NCI-H510A treated with DMSO at 0.1 percent for 48 hours (cell line): ENCODE data around the gene ERCC2.
"Not testable (repeated sequence)": the region's sequence is repeated elsewhere in the genome, so short reads cannot be mapped to it uniquely, and the experiment has no call there.

Source experiments
- DNase-seq: peaks from one replicate; lab custom pipeline; 2025; lab: John Stamatoyannopoulos, UW

Gene ERCC2

DNA sequence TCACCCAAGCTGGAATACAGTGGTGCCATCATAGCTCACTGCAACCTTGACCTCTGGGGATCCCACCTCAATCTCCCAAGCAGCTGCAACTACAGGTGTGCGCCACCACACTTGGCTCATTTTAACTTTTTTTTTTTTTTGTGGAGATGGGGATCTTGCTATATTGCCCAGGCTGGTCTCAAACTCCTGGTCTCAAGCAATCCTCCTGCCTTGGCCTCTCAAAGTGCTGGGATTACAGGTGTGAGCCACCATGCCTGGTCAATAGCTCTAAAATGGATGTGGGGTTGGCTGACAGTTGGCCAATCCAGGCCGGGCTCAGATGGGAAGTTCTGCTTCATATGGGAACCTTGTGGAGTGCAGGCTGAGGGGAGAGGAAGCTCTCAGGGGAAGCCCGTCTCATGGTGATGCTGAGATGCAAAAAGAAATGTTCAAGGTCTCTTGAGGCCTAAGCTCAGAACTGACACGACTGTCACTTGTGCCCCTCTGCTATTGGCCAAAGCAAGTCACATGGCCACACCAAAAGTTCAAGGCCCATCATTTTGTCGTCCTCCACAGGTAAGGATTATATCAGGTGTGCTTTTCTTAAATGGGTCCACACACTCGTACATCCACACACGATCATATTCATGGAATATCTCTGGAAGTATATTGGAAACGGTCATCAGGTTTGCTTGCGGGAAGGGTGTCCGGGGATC is 36.6 kb downstream of the ERCC2 start:
- no peak for DNase-seq

DNA sequence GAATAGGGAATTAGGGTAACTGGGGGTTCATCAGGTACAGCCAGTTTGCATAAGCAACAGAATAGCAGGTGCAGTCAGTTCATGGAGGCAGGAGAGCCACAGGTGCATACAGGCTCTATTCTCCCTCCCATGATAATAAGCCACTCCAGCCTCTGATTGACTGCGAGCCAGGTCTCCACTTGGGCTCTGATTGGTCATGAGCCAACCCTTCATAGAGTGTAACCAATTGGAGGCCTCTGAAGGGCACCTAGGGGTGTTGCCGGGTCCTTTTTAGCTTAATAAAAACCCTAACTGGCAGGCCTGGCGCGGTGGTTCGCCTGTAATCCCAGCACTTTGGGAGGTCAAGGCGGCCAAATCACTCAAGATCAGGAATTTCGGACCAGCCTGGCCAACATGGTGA is 39.0 kb downstream of the ERCC2 start:
- DNase-seq: peak; percentile 95

DNA sequence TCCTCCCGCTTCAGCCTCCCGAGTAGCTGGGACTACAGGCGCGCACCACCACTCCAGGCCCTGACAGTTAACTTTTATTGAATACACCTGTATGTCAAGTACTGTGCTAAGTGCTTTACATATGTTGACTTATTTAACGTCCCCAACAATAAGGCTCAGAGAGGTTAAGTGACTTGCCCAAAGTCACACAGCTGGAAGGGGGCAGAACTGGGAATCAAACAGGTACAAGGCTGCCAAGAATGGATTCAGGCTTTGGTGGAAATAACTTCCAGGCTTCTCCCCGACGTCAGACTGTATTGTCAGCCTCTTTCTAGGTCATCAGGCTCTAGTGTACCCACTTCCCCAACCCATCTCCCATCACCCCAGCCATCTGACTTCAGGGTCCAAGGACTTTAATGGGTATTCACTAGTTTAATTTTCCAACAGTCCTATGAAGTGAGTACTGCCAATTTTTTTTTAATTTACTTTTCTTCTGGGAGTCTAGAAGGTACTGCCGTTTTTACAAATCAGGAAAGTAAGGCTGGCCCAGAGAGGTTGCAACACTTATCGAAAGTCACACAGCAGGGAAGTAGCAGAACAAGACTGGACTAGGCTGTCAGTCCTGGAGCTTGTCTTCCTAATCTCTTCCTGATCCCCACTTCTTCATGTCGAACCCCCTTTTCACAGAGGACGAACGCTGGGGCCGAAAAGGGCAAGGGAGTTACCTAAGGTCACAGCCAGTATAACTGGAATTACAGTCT is 42.8 kb downstream of the ERCC2 start:
- no peak for DNase-seq

DNA sequence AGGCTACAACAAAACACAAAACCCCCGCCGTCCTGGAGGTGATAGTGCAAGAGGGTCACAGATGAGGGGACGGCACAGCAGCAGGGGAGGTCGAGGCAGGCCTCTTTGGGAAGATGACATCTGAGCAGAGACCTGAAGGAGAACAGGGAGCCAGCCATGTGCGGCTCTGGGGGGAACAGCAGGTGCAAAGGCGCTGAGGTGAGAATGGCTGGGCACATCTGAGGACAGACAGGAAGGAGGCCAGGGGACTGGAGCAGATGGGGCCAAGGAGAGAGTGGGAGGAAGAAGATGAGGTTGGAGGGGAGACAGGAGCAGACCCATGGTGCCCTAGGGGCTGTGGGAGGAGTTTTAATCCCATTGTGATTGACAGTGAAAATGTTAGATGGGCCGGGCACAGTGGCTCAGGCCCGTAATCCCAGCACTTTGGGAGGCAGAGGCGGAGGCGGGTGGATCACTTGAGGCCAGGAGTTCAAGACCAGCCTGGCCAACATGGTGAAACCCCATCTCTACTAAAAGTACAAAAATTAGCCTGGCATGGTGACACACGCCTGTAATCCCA is 45.9 kb downstream of the ERCC2 start:
- DNase-seq: no peak

DNA sequence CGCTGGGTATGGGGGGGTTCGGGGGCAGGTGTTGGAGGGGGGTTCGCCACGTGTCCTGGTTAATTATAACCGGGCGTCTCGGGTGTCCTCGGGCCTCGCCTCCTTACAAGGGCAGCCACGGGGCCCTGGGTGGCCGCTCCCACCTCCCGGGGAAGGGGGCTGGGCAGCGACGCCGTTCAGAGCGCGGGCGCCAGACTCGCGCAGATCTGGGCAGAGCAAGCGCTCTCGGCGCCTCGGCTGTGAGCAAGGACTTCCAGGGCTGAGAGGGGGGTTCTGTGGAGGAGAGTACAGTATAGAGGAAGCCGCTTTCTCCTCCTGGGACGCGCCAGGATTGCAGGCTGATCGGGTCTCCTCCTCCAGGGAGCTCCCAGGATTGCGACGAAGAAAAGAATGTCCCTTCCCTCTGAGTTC is 46.7 kb downstream of the ERCC2 start:
- DNase-seq: no peak

DNA sequence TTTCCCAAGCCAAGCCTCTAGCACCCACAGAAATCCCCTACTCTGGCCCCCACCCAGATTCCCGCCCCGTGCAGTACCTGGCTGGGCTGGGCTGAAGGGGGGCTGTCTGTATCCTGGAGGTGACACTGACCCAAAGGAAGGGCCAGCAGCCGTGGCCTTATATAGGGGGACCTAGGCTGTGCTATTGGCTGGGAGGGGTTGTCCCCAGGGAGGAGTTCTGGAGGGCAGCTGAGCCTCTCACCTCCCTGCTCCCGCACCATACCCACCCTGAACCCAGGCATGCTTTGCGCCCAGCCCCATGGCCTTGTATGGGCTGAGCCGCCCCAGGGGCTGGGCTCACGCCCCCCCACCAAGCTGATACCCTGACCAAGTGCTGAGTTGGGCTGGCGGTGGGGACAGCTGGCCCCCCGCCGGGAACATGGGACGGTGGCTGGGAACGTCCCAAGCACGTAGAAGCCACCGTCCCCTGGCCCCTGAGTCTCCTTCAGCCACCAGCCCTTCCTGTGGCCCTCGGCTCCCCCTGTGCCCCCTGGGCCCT is 47.6 kb downstream of the ERCC2 start, which contains the start of gene CKM:
TSS of gene CKM (minus strand) at position 132 of the 538 bp plus-strand sequence. CDS start 3,162 bp downstream, outside the sequence.
- no peak for DNase-seq

DNA sequence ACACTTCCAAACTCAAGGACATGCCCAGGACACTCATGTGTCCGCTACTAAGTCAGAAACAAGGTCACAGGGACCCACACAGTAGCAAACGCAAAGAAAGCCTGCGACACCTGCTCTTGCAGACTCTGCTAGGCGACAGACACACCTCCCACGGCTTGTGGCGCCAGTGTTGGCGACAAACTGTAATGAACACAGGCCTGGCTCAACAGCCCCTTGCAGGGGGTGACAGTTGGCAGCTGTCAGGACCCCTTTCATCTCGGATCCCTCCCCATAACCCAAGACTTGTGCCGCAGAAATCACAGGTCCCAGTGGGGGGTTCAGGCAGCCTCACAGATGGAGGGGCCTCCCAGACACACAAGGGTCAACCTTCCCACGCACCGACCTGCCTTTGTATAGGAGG is 48.1 kb downstream of the ERCC2 start:
- no peak for DNase-seq

DNA sequence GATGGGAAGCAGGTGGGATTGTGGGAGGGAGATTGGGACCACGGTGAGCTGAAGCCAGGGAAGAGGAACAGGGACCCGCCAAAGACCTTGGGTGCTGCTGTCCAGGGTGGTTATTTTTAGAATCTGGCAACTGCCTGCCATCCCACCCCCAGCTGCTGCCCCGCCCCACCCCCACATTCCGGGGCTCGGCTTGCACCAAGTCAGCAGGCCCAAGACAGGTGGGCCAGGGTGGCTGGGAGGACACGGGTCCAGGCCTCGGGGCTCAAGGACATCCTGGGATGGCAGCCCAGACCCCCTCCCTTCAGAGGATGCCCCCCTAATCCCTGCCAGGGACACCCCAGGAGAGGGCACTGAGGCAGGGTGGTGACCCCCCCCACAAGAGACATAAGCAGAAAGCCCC is 48.5 kb downstream of the ERCC2 start:
- DNase-seq: no peak

DNA sequence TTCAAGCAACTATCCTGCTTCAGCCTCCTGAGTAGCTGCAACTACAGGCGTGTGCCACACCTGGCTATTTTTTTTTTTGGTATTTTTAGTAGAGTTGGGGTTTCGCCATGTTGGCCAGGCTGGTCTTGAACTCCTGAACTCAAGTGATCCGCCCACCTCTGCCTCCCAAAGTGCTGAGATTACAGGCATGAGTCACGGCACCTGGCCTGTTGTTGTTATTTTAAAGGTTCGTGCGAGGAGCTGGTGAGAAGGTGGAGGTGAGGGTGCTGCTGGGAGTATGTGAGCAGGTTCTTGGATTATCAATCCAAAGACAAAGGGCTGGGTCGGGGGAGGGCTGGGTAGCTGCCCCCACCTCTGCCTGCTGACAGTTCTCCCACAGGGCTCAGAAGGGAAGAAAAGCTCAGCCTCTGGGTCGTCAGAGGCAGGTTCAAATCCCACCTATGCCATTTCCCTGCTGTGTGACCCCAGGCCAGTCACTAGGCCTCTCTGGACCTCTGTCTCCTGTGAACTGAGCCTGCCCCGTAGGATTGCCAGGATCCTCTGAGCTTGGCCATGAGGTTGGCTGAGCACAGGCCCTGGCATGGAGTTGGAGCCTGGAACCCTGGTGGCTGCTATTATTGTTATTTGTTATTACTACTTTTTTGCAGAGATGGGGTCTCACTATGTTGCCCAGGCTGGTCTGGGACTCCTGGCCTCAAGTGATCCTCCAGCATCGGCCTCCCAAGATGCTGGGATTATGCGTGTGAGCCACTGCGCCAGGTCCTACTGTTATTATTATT is 49.2 kb downstream of the ERCC2 start:
- no peak for DNase-seq

DNA sequence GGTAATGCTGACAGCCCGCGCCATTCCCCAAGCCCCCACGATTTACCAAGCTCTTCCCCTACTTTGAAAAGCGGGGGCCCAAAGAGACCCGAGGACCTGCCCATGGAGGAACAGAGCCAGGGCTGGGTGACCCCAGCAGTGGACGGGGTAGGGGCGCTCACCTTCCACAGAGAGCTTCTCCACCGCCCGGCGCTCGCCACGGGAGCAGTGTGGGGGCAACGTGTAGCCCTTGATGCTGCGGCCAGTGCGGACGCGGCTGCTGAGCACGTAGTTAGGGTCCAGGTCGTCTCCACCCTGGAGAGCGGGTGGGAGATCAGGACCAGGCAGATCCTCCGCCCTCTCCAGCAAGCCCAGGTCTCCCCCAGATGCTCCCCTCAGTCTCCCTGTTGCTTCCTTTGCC is 55.1 kb downstream of the ERCC2 start:
- DNase-seq: no peak

DNA sequence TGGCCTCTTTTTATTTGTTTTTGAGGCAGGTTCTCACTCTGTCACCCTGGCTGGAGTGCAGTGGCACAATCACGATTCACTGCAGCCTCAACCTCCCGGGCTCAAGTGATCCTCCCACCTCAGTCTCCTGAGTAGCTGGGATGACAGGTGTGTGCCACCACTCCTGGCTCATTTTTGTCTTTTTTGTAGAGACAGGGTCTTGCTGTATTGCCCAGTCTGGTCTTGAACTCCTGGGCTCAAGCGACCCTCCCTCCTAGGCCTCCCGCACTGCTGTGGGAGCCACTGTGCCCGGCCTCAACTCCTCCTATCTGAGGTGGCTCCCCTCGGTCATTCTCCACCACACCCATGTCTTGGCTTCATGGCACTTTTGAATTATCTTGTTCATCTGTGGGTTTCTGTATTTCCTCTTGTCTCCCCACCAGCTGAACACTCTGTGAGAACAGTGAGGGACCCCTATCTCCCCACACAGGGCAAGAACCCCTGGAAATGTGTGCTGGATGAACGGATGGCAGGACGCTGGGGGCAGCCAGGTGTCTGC is 55.6 kb downstream of the ERCC2 start:
- no peak for DNase-seq

DNA sequence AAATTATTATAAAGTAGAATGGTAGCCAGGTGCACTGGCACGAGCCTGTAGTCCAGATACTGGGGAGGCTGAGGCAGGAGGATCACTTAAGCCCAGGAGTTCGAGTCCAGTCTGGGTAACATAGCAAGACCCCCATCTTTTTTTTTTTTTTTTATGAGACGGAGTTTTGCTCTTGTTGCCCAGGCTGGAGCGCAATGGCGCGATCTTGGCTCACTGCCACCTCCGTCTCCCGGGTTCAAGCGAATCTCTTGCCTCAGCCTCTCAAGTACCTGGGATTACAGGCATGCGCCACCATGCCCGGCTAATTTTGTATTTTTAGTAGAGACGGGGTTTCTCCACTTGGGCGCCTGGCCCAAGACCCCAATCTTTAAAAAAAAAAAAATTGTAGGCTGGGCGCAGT is 58.1 kb downstream of the ERCC2 start:
- DNase-seq: not testable (repeated sequence)

DNA sequence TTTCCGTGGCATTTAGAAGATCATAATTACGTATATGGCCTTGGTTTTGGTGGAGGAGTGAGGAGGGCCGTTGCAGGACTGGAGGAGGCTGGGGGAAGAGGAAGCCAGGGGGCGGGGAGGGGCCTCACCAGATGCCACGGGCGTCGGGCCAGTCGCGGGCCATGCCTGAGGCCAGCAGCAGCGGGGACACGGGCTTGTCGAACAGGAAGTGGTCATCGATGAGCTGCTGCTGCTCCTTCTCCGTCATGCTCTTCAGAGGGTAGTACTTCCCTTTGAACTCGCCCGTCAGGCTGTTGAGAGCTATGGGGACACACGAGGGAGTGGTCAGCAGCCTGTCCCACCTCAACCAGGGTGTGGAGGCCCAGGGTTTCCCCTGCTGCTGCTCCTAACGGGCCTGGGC is 58.8 kb downstream of the ERCC2 start:
- DNase-seq: no peak

DNA sequence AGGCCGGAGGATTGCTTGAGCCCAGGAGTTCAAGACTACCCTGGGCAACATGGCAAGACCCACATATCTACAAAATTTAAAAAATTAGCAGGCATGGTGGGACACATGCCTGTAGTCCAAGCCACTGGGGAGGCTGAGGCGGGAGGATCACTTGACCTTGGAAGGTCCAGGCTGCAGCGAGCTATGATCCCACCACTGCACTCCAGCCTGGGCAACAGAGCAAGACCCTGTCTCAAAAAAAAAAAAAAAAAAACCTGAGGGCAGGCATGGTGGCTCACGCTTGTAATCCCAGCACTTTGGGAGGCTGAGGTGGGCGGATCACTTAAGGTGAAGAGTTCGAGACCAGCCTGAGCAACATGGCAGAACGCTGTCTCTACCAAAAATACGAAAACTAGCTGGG is 61.1 kb downstream of the ERCC2 start:
- not testable (repeated sequence) for DNase-seq

DNA sequence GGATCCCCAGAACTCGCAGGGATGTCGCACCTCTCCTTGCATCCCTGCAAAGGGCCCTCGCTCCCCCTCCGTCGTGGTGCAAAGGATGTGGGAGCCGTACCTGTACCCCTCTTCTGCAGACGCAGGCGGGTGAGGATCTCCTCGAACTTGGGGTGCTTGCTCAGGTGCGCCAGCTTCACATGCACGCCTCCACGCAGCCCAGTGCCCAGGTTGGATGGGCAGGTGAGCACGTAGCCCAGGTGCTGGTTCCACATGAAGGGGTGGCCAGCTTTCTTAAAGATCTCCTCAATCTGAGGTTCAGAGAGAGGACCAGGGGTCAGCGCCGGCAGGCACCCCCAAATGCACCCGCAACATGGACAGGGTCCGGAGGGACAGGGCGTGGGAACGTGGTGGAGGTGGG is 63.0 kb downstream of the ERCC2 start:
- no peak for DNase-seq

DNA sequence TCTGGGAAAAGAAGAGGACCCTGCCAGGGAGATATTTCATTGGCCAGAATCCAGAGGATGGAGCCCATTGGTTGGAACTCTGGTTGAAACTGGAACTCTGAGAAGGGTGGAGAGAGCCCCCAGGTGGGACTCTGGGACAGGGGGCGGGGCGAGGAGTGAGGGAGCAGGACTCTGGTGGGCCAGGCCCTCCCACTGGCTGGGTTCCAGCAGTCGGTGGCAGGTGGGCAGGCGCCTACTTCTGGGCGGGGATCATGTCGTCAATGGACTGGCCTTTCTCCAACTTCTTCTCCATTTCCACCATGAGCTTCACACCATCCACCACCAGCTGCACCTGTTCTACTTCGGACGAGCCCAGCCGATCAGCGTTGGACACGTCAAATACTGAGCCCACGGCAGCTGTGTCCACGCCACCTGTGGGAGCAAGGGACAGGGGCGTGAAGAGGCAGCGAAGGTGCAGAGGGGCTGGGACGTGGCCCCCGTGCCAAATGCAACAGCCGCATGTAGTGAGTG is 63.8 kb downstream of the ERCC2 start:
- peak; percentile 44 for DNase-seq

DNA sequence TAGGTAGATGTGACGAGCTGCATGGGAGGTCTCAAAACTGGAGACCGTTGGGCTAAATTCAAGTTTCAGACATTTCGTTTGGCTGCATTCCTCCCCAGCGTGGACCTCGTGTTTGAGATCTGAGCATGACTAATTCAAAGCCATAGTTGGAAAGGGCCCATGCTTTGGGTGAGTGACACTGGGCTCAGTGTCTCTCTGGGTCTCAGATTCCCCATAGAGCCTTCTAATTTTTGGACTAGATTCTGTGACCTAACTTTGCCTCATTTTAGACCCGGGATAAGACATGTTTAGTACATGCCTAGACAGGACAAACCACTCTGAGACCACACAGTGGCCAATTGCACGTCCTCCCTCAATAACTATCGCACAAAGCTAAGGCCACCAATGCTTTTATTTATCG is 64.3 kb downstream of the ERCC2 start:
- no peak for DNase-seq

DNA sequence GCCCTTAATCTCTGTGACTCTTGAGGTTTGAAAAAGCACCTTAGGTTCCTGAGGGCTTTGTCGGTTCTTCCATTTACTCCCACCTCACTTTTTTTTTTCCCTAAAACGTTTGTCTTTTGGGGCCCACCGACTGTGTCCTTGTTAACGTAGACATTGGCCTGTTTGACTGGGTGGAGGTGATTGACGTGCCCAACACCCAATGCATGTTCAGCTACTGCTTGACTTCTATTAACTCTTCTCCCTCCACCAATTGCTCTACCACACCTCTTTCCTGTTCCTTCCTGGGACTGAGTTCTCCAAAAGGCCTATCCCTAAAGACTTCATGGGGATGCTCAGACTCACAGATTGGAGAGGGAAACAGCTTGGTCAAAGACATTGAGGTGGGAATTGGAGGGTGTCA is 65.0 kb downstream of the ERCC2 start:
- no peak for DNase-seq

DNA sequence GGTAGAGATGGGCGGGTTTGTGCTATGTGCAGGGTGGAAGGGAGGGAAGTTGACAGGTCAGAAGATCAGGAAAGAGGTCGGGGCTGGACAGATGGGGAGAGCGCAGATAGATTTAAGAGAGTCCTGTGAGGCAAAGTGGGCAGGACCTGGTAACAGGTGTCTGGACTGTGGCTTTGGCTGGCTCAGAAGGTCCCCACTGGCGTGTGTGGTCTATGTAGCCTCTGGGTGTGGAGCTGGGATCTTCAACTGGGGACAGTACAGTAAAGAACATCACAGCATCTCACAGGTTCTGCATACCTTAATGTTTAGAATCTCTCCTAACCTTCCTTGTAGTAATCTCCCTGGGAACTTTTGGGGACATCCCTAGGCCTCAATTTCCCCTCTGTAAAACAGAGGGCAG is 65.4 kb downstream of the ERCC2 start:
- no peak for DNase-seq

DNA sequence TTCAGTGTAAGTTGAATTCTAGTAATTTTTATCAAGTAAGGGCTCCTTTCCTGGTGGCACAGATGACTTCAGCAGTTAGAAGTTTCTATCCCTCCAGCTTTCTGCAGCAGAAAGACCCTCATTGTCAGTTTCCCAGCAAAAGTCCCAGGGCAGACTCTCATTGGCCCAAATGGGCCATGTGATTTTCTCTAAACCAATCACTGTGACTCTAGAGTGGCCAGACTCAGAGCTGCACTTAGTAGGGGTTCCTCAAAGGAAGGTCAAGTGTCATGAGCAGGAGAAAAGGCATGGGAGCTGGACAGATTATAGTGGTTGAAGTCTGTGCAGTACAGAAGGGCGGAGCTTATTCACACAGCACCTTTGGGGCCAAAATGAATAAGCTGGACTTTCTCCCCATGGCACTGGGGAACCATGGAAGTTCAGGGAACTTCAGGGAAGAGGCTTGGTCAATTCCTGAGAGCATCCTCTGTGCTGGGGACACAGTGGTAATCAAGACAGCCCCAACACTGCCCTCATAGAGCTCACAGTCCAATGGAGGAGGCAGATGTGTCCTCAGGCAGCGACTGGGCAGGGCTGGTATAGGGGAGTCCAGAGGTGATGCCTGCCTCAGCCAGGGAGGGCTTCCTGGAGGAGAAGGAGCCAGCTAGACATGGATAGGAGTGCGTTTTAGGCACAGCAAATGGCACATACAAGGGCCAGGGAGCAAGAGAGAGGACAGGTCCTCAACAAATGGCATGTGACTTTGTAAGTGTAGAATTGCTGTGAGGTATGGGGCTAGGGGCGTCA is 66.0 kb downstream of the ERCC2 start:
- DNase-seq: no peak
